ENCODE results near the gene NDST4. TPM values are rescaled to one million over a fixed set of nuclear protein-coding genes. Genes with fewer than 3 reads are reported as not detected.
A peak's percentile ranks its signal among the peaks of the same experiment; 100 is the strongest.

NDST4 gene
- total RNA-seq, 1 experiment from 2014 or later = not detected

GRCh38 chr4:114926583-114926982 is 186.8 kb downstream of the NDST4 start:
- Histone ChIP-seq H3K4me1 (ENCODE audit: insufficient read depth, low read length) (peaks cover 5% of the 10 kb centered on the region; the same call in 1 of the 2 replicates), H3K79me2 (ENCODE audit: insufficient read depth, low read length) (no peaks in the 10 kb centered on the region), H2BK5ac (ENCODE audit: insufficient read length, low read length) (no peak overlapping the region), H3K9me3 (ENCODE audit: control insufficient read depth, low read depth, low read length) (no peaks in the 10 kb centered on the region), H3K23ac (ENCODE audit: insufficient read length, low read depth, low read length) (no peak overlapping the region), H2BK12ac (ENCODE audit: insufficient read length, low read depth, low read length) (no peak overlapping the region), H3K9ac (ENCODE audit: extremely low read depth, insufficient read length, low read length) (no peak overlapping the region), H3K56ac (ENCODE audit: insufficient read length, low read depth, low read length) (no peak overlapping the region), H3K23me2 (ENCODE audit: insufficient read length, low read depth, low read length, poor library complexity, severe bottlenecking) (no peaks in the 10 kb centered on the region), H4K91ac (ENCODE audit: insufficient read length, low read depth, low read length) (no peak overlapping the region), H3K27ac (ENCODE audit: insufficient read length, low read depth, low read length) (no peak overlapping the region), H3T11ph (ENCODE audit: low read length) (no peak overlapping the region), H3K27me3 (ENCODE audit: insufficient read depth, low read length) (no peaks in the 10 kb centered on the region), H3K4ac (ENCODE audit: low read depth, low read length) (no peak overlapping the region), H3K18ac (ENCODE audit: insufficient read length, low read depth, low read length) (no peak overlapping the region), H2BK15ac (ENCODE audit: low read depth, low read length) (no peak overlapping the region), H3K4me2 (ENCODE audit: insufficient read depth, insufficient read length, low read length) (no peak overlapping the region), H3K79me1 (ENCODE audit: insufficient read depth, low read depth, low read length, poor library complexity, severe bottlenecking) (no peaks in the 10 kb centered on the region), H2BK20ac (ENCODE audit: low read depth, low read length, poor library complexity, severe bottlenecking) (no peak overlapping the region), H4K5ac (ENCODE audit: insufficient read length, low read depth, low read length) (no peak overlapping the region), H3K14ac (ENCODE audit: insufficient read depth, low read length) (no peak overlapping the region), H4K8ac (replicated peaks; ENCODE audit: insufficient read length, low read depth, low read length) (no peak overlapping the region), H4K20me1 (ENCODE audit: control insufficient read depth, insufficient read depth, insufficient read length) (no peaks in the 10 kb centered on the region), H2AFZ (ENCODE audit: low read length) (no peak overlapping the region), H2BK120ac (ENCODE audit: low read depth, low read length, poor library complexity, severe bottlenecking) (no peak overlapping the region), H2AK5ac (ENCODE audit: insufficient read length, low read length) (no peak overlapping the region)
- H3K27ac Mint-ChIP-seq = peak overlapping the region in 1 of 3 experiments; percentile 27; a peak in 1 of 7 replicates
- H3K36me3 Mint-ChIP-seq (ENCODE audit: insufficient read depth in 1 of 3, low read depth in 3 of 3) = no peaks in the 10 kb centered on the region
- H3K4me1 Mint-ChIP-seq = peaks cover 32 to 35% of the 10 kb centered on the region in 2 experiments
- H3K9me3 Mint-ChIP-seq = no peaks in the 10 kb centered on the region
- H3K27me3 Mint-ChIP-seq (ENCODE audit: low read depth) = no peaks in the 10 kb centered on the region
- H3K4me3 Mint-ChIP-seq = no peak overlapping the region
- no peak for DNase-seq
- no peak for TF ChIP-seq CTCF (conservative IDR thresholded peaks at IDR 0.05)

Measured in H9 (cell line).